ENCODE results near the gene SNRPE. TPM values are rescaled to one million over a fixed set of nuclear protein-coding genes. Genes with fewer than 3 reads are reported as not detected.

Gene SNRPE
- total RNA-seq, 1 experiment from 2014 or later = 326 TPM

GRCh38 chr1:203880606-203881005, 19.2 kb downstream of the SNRPE start:
- Mint-ChIP-seq H3K27me3 (ENCODE audit: low read depth) (no peaks in the 10 kb centered on the region), H3K4me1 (peaks cover 6 to 7% of the 10 kb centered on the region in 2 experiments; a peak in 3 of 4 replicates), H3K27ac (no peak overlapping the region), H3K9me3 (no peaks in the 10 kb centered on the region; a peak in 1 of 5 replicates), H3K4me3 (no peak overlapping the region), H3K36me3 (ENCODE audit: insufficient read depth in 1 of 3, low read depth in 3 of 3) (peaks cover 13 to 18% (median 17%) of the 10 kb centered on the region in 3 experiments; a peak in 6 of 7 replicates)
- Histone ChIP-seq H2AK5ac (ENCODE audit: insufficient read length, low read length) (no peak overlapping the region), H3K4me1 (ENCODE audit: insufficient read depth, low read length) (no peaks in the 10 kb centered on the region), H2AFZ (ENCODE audit: low read length) (no peak overlapping the region), H3K4me2 (ENCODE audit: insufficient read depth, insufficient read length, low read length) (no peak overlapping the region), H3K9ac (ENCODE audit: extremely low read depth, insufficient read length, low read length) (no peak overlapping the region), H3T11ph (ENCODE audit: low read length) (no peak overlapping the region), H3K27me3 (ENCODE audit: insufficient read depth, low read length) (no peaks in the 10 kb centered on the region), H4K20me1 (ENCODE audit: control insufficient read depth, insufficient read depth, insufficient read length) (no peaks in the 10 kb centered on the region), H3K14ac (ENCODE audit: insufficient read depth, low read length) (no peak overlapping the region), H2BK120ac (ENCODE audit: low read depth, low read length, poor library complexity, severe bottlenecking) (no peak overlapping the region), H3K18ac (ENCODE audit: insufficient read length, low read depth, low read length) (no peak overlapping the region), H3K23me2 (ENCODE audit: insufficient read length, low read depth, low read length, poor library complexity, severe bottlenecking) (no peaks in the 10 kb centered on the region), H2BK15ac (ENCODE audit: low read depth, low read length) (no peak overlapping the region), H4K8ac (replicated peaks; ENCODE audit: insufficient read length, low read depth, low read length) (no peak overlapping the region), H3K56ac (ENCODE audit: insufficient read length, low read depth, low read length) (no peak overlapping the region), H2BK12ac (ENCODE audit: insufficient read length, low read depth, low read length) (no peak overlapping the region), H2BK5ac (ENCODE audit: insufficient read length, low read length) (no peak overlapping the region), H3K27ac (ENCODE audit: insufficient read length, low read depth, low read length) (no peak overlapping the region), H3K79me1 (ENCODE audit: insufficient read depth, low read depth, low read length, poor library complexity, severe bottlenecking) (no peaks in the 10 kb centered on the region), H2BK20ac (ENCODE audit: low read depth, low read length, poor library complexity, severe bottlenecking) (no peak overlapping the region), H3K23ac (ENCODE audit: insufficient read length, low read depth, low read length) (no peak overlapping the region), H3K9me3 (ENCODE audit: control insufficient read depth, low read depth, low read length) (no peaks in the 10 kb centered on the region), H3K79me2 (ENCODE audit: insufficient read depth, low read length) (no peaks in the 10 kb centered on the region), H3K4ac (ENCODE audit: low read depth, low read length) (no peak overlapping the region), H4K91ac (ENCODE audit: insufficient read length, low read depth, low read length) (no peak overlapping the region), H4K5ac (ENCODE audit: insufficient read length, low read depth, low read length) (no peak overlapping the region)
- TF ChIP-seq CTCF (conservative IDR thresholded peaks at IDR 0.05) = no peak
- DNase-seq = no peak
- WGBS (ENCODE audit: extremely low coverage, insufficient read length, low lambda C conversion rate) = no CpG with 5 or more reads among the region's 5 CpGs

Measured in H9 (cell line).